Measurements from ENCODE around the gene ADAMTSL1. TPM values are rescaled to one million over a fixed set of nuclear protein-coding genes. Genes with fewer than 3 reads are reported as not detected.

ADAMTSL1 gene
- total and polyA plus RNA-seq, 2 of the 8 experiments (the other 6 are each of a cell fraction or from before 2014, with no cell fraction given): 0.84 to 1.1 TPM

DNA sequence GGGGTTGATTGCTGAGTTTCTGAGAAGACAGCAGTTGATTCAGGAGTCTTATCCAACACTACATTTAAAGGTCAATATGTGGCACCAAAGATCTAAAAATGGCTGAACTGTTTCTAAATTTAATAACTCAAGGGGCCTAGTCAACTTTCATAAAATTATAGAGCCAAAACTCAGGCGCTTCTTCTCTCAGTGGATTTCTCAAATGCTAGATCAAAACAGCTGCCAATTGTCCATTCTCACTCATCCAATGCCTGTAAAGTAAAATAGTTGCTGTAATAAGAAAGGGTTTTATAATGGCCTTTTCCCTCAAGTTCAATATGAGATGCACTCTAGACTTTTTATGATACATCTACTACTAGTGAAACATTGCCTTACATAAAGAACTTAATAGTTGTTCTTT is 26.5 kb downstream of the ADAMTSL1 start:
- H3K9ac ChIP-seq (replicated peaks in 1 of 4; ENCODE audit: extremely low read depth in 1 of 4, low read depth in 3 of 4, low read length in 3 of 4): no peak overlapping the region
- no peak overlapping the region for H3K4me2 ChIP-seq (ENCODE audit: insufficient read depth in 1 of 2, low read depth in 2 of 2, low read length in 2 of 2)
- no peaks in the 10 kb centered on the region for H3K23me2 ChIP-seq (ENCODE audit: low read depth, low read length)
- no peaks in the 10 kb centered on the region for H3K79me2 ChIP-seq (ENCODE audit: control insufficient read depth in 1 of 2, insufficient read depth in 2 of 2, low read length in 2 of 2)
- no peak overlapping the region for H3K4me3 ChIP-seq (ENCODE audit: extremely low read depth in 1 of 4, insufficient read depth in 2 of 4, low read depth in 3 of 4, low read length in 4 of 4)
- no peaks in the 10 kb centered on the region for H3K27me3 ChIP-seq (replicated peaks in 1 of 4; ENCODE audit: control insufficient read depth in 3 of 4, extremely low read depth in 1 of 4, insufficient read depth in 3 of 4, low read length in 3 of 4)
- H2AK5ac ChIP-seq (ENCODE audit: low read depth, low read length): no peak overlapping the region
- H4K5ac ChIP-seq (ENCODE audit: insufficient read length, low read depth, low read length): no peak overlapping the region
- H4K20me1 ChIP-seq (replicated peaks in 1 of 2; ENCODE audit: control insufficient read depth in 1 of 2, insufficient read depth in 2 of 2, low read length in 2 of 2): no peaks in the 10 kb centered on the region
- H3K27ac ChIP-seq (ENCODE audit: low read depth, low read length): no peak overlapping the region
- H2BK12ac ChIP-seq (ENCODE audit: low read depth, low read length): no peak overlapping the region
- no peak overlapping the region for H2BK20ac ChIP-seq (ENCODE audit: low read length)
- H3K14ac ChIP-seq (ENCODE audit: insufficient read length): no peak overlapping the region
- no peak overlapping the region for H4K8ac ChIP-seq (ENCODE audit: extremely low read depth, insufficient read depth, low read length)
- H2BK120ac ChIP-seq (replicated peaks; ENCODE audit: low read depth, low read length): no peak overlapping the region
- no peaks in the 10 kb centered on the region for H3K9me3 ChIP-seq (ENCODE audit: insufficient read depth in 2 of 2, low read depth in 1 of 2, low read length in 1 of 2)
- no peak overlapping the region for H4K91ac ChIP-seq (replicated peaks; ENCODE audit: insufficient read length, low read length)
- H3K23ac ChIP-seq (ENCODE audit: insufficient read length): no peak overlapping the region
- 95% methylated on average over 1 of the region's 1 CpG; no CpG with 5 or more reads in 1 of the 2 experiments for WGBS, 2 experiments (ENCODE audit: extremely low coverage in 1 of 2, insufficient coverage in 1 of 2, insufficient read length in 1 of 2, insufficient replicate concordance in 2 of 2, low coverage in 1 of 2, low lambda C conversion rate in 2 of 2, missing lambda C conversion rate in 1 of 2)
- H3K4ac ChIP-seq (replicated peaks; ENCODE audit: insufficient read length, low read depth, low read length): no peak overlapping the region
- CTCF ChIA-PET (ENCODE audit: partially characterized antibody): interaction anchor here (1.0 to 1.3 kb wide), 2 partner anchors 23 to 297 kb away, joined by 3 read pairs; no protein-coding TSS in a partner anchor
- H3K18ac ChIP-seq (ENCODE audit: extremely low read depth, low read length): no peak overlapping the region
- no peaks in the 10 kb centered on the region for H3K36me3 ChIP-seq (ENCODE audit: control insufficient read depth in 2 of 4, insufficient read depth in 4 of 4, low read length in 3 of 4)
- no peak overlapping the region for H2BK15ac ChIP-seq (ENCODE audit: low read length)
- no peak for FAIRE-seq
- peaks cover 0 to 13% (median 2%) of the 10 kb centered on the region in 4 experiments; a peak in 3 of 7 replicates for H3K4me1 ChIP-seq (replicated peaks in 1 of 4; ENCODE audit: control insufficient read depth in 3 of 4, insufficient read depth in 4 of 4, low read length in 3 of 4)
- no peak for TF ChIP-seq GTF2F1 (IDR thresholded peaks at IDR 0.05; ENCODE audit: borderline replicate concordance, low read depth, low read length)
- TF ChIP-seq TCF12 (IDR thresholded peaks at IDR 0.05; ENCODE audit: low read depth, low read length): no peak
- no peak for TF ChIP-seq RAD21 (IDR thresholded peaks at IDR 0.05 in 1 of 2, conservative IDR thresholded peaks at IDR 0.05 in 1 of 2; ENCODE audit: low read depth in 2 of 2, low read length in 2 of 2)
- TF ChIP-seq NRF1 (IDR thresholded peaks at IDR 0.05; ENCODE audit: low read depth, low read length): no peak
- TF ChIP-seq EGR1 (IDR thresholded peaks at IDR 0.05; ENCODE audit: borderline replicate concordance, low read depth, low read length): no peak
- no peak for TF ChIP-seq CREB1 (IDR thresholded peaks at IDR 0.05)
- TF ChIP-seq TAF7 (optimal IDR thresholded peaks at IDR 0.05; ENCODE audit: borderline replicate concordance, low read depth, low read length): no peak
- no peak for TF ChIP-seq SRF (IDR thresholded peaks at IDR 0.05; ENCODE audit: low read depth, low read length)
- no peak for TF ChIP-seq YY1 (IDR thresholded peaks at IDR 0.05; ENCODE audit: low read depth, low read length)
- POLR2A ChIA-PET (ENCODE audit: partially characterized antibody): no interaction called here
- H2BK5ac ChIP-seq (ENCODE audit: low read depth, low read length): no peak overlapping the region
- H3K56ac ChIP-seq (replicated peaks; ENCODE audit: insufficient read length, low read depth, low read length): no peak overlapping the region
- DNase-seq (ENCODE audit: low read depth in 1 of 2, low spot score in 2 of 2): no peak
- no peak overlapping the region for H2AFZ ChIP-seq (ENCODE audit: low read length)
- no peaks in the 10 kb centered on the region for H3K79me1 ChIP-seq (ENCODE audit: low read depth, low read length)

Data from H1 (cell line).